ENCODE data around the gene CFAP299.

CFAP299 gene

GRCh38 chr4:80967346-80967745, 631.8 kb downstream of the CFAP299 start:
- no peak for DNase-seq

- DNase-seq: no peak
These were observed 644.7 kb downstream of the CFAP299 start for GRCh38 chr4:80980239-80980638.

GRCh38 chr4:80986011-80986410, 650.5 kb downstream of the CFAP299 start:
- DNase-seq: no peak

GRCh38 chr4:80989921-80990544, 654.5 kb downstream of the CFAP299 start:
- DNase-seq: no peak

- no peak for DNase-seq
These were observed 655.3 kb downstream of the CFAP299 start for GRCh38 chr4:80990851-80991250.

GRCh38 chr4:80999943-81000342, 664.4 kb downstream of the CFAP299 start:
- no peak for DNase-seq

GRCh38 chr4:81003597-81004111, 668.1 kb downstream of the CFAP299 start:
- DNase-seq: no peak

GRCh38 chr4:81007417-81007816, 671.9 kb downstream of the CFAP299 start:
- no peak for DNase-seq
